ENCODE results near the gene DDX5.
A peak's percentile ranks its signal among the peaks of the same experiment; 100 is the strongest.

Gene DDX5

GRCh38 chr17:64480951-64481350 lies 25.1 kb downstream of the DDX5 start:
- Histone ChIP-seq H3K36me3 (ENCODE audit: insufficient read depth, low read length) (peaks cover 72% of the 10 kb centered on the region), H3K27ac (ENCODE audit: low read depth, low read length, poor library complexity, severe bottlenecking) (no peak overlapping the region), H3K4me2 (ENCODE audit: low read length) (no peak overlapping the region), H4K20me1 (ENCODE audit: insufficient read depth, low read length) (no peaks in the 10 kb centered on the region), H3K4me1 (ENCODE audit: insufficient read depth, low read length, severe bottlenecking) (no peaks in the 10 kb centered on the region), H3K79me2 (ENCODE audit: insufficient read depth, low read length) (no peaks in the 10 kb centered on the region), H3K4me3 (ENCODE audit: low read depth, low read length, poor library complexity, severe bottlenecking) (no peak overlapping the region), H3K27me3 (ENCODE audit: insufficient read depth, low read length) (no peaks in the 10 kb centered on the region), H2AFZ (ENCODE audit: low read length) (no peak overlapping the region), H3F3A (ENCODE audit: insufficient read depth, low read length) (peaks cover 4% of the 10 kb centered on the region; the same call in 1 of the 2 replicates), H3K9ac (ENCODE audit: low read length) (no peak overlapping the region), H3K9me2 (ENCODE audit: low read depth, low read length) (no peaks in the 10 kb centered on the region), H3K9me3 (ENCODE audit: low read length) (no peaks in the 10 kb centered on the region)
- TF ChIP-seq, protein P1, sequence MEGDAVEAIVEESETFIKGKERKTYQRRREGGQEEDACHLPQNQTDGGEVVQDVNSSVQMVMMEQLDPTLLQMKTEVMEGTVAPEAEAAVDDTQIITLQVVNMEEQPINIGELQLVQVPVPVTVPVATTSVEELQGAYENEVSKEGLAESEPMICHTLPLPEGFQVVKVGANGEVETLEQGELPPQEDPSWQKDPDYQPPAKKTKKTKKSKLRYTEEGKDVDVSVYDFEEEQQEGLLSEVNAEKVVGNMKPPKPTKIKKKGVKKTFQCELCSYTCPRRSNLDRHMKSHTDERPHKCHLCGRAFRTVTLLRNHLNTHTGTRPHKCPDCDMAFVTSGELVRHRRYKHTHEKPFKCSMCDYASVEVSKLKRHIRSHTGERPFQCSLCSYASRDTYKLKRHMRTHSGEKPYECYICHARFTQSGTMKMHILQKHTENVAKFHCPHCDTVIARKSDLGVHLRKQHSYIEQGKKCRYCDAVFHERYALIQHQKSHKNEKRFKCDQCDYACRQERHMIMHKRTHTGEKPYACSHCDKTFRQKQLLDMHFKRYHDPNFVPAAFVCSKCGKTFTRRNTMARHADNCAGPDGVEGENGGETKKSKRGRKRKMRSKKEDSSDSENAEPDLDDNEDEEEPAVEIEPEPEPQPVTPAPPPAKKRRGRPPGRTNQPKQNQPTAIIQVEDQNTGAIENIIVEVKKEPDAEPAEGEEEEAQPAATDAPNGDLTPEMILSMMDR (IDR thresholded peaks at IDR 0.05; ENCODE audit: low read length), result no peak
- TF ChIP-seq EZH2 (IDR thresholded peaks at IDR 0.05; ENCODE audit: borderline replicate concordance, low read length), result no peak

DNA sequence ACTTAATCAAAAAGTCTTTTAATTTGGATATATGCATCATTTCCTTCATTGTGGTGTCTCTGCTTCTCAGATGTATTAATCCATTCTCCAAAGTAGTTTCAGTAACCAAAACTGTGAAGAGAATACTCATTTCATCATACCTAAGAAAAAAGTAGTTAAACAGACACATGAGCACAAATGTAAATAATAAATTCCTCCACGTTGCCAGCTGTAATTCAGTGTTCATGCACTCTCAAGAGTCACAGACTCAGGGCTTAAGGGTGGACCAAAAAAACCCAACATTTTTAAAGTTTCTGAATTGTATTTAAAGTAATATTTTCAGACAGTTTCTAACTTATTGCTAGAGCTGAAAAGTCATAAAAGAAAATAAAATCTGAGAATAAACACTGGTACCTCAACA lies 28.2 kb downstream of the DDX5 start:
- H3K79me2 ChIP-seq (ENCODE audit: insufficient read depth, low read length), result no peaks in the 10 kb centered on the region
- H3K27me3 ChIP-seq (ENCODE audit: insufficient read depth, low read length), result no peaks in the 10 kb centered on the region
- H3K4me2 ChIP-seq (ENCODE audit: low read length), result no peak overlapping the region
- H3K9me2 ChIP-seq (ENCODE audit: low read depth, low read length), result no peaks in the 10 kb centered on the region
- peaks cover 9% of the 10 kb centered on the region for H3K4me1 ChIP-seq (ENCODE audit: insufficient read depth, low read length, severe bottlenecking)
- H3K4me3 ChIP-seq (ENCODE audit: low read depth, low read length, poor library complexity, severe bottlenecking), result no peak overlapping the region
- peaks cover 50% of the 10 kb centered on the region for H3K36me3 ChIP-seq (ENCODE audit: insufficient read depth, low read length)
- peaks cover 12% of the 10 kb centered on the region; the same call in 1 of the 2 replicates for H3F3A ChIP-seq (ENCODE audit: insufficient read depth, low read length)
- H3K9me3 ChIP-seq (ENCODE audit: low read length), result no peaks in the 10 kb centered on the region
- H3K27ac ChIP-seq (ENCODE audit: low read depth, low read length, poor library complexity, severe bottlenecking), result peak overlapping the region; percentile 19
- H4K20me1 ChIP-seq (ENCODE audit: insufficient read depth, low read length), result no peaks in the 10 kb centered on the region
- no peak overlapping the region for H3K9ac ChIP-seq (ENCODE audit: low read length)
- no peak overlapping the region for H2AFZ ChIP-seq (ENCODE audit: low read length)
- no peak for TF ChIP-seq EZH2 (IDR thresholded peaks at IDR 0.05; ENCODE audit: borderline replicate concordance, low read length)
- TF ChIP-seq, protein P1 (IDR thresholded peaks at IDR 0.05; ENCODE audit: low read length), result no peak

DNA sequence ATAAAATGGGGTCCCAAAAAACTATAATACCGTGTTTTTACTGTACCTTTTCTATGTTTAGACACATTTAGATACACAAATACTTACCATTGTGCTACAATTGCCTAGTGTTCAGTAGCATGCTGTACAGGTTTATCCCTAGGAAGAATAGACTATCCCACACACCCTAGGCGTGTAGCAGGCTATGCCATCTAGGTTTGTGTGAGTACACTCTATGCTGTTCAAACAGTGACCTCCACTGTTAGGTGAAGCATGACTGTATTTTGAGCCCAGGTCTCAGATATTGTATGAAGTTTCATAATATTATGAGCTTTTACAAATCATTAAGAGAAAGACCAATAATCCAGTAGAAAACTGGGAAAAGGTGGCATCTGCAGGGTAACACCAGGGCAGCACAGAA lies 33.5 kb downstream of the DDX5 start:
- TF ChIP-seq, protein P1 (IDR thresholded peaks at IDR 0.05; ENCODE audit: low read length), result no peak
- no peak for TF ChIP-seq EZH2 (IDR thresholded peaks at IDR 0.05; ENCODE audit: borderline replicate concordance, low read length)
- Histone ChIP-seq H3K9me3 (ENCODE audit: low read length) (no peaks in the 10 kb centered on the region), H3K27me3 (ENCODE audit: insufficient read depth, low read length) (no peaks in the 10 kb centered on the region), H3K36me3 (ENCODE audit: insufficient read depth, low read length) (peaks cover 57% of the 10 kb centered on the region), H3K4me1 (ENCODE audit: insufficient read depth, low read length, severe bottlenecking) (peaks cover 9% of the 10 kb centered on the region), H3F3A (ENCODE audit: insufficient read depth, low read length) (0 out of 2 replicates have a peak, but pooled peaks cover 8% of the 10 kb centered on the region), H4K20me1 (ENCODE audit: insufficient read depth, low read length) (no peaks in the 10 kb centered on the region), H3K4me2 (ENCODE audit: low read length) (no peak overlapping the region), H3K4me3 (ENCODE audit: low read depth, low read length, poor library complexity, severe bottlenecking) (no peak overlapping the region), H3K79me2 (ENCODE audit: insufficient read depth, low read length) (no peaks in the 10 kb centered on the region), H2AFZ (ENCODE audit: low read length) (no peak overlapping the region), H3K9me2 (ENCODE audit: low read depth, low read length) (no peaks in the 10 kb centered on the region), H3K9ac (ENCODE audit: low read length) (no peak overlapping the region), H3K27ac (ENCODE audit: low read depth, low read length, poor library complexity, severe bottlenecking) (no peak overlapping the region)
